Measurements from ENCODE around the gene MRPL54. TPM values are rescaled to one million over a fixed set of nuclear protein-coding genes. Genes with fewer than 3 reads are reported as not detected.

MRPL54 gene
- total RNA-seq, 1 experiment from 2014 or later: 74.4 TPM

GRCh38 chr19:3768748-3769099 lies 6.2 kb downstream of the MRPL54 start:
- no peak for DNase-seq (ENCODE audit: low spot score)

- no peak for DNase-seq (ENCODE audit: low spot score)
Measured at GRCh38 chr19:3769494-3769893, 7.0 kb downstream of the MRPL54 start.

GRCh38 chr19:3770136-3770999 lies 7.9 kb downstream of the MRPL54 start:
- DNase-seq (ENCODE audit: low spot score): no peak

GRCh38 chr19:3771000-3771905 lies 8.8 kb downstream of the MRPL54 start:
- DNase-seq (ENCODE audit: low spot score): no peak

GRCh38 chr19:3771906-3772455 lies 9.5 kb downstream of the MRPL54 start, which contains the start of gene RAX2:
Gene RAX2 (minus strand): TSS chr19:3772228. CDS start chr19:3771742, 486 bp downstream.
- no peak for DNase-seq (ENCODE audit: low spot score)

- DNase-seq (ENCODE audit: low spot score): no peak
Measured at GRCh38 chr19:3773814-3774515, 11.5 kb downstream of the MRPL54 start.

GRCh38 chr19:3774621-3775373 lies 12.3 kb downstream of the MRPL54 start:
- DNase-seq (ENCODE audit: low spot score): no peak

- DNase-seq (ENCODE audit: low spot score): no peak
Measured at GRCh38 chr19:3775374-3775711, 12.9 kb downstream of the MRPL54 start.

- no peak for DNase-seq (ENCODE audit: low spot score)
Measured at GRCh38 chr19:3775831-3776230, 13.3 kb downstream of the MRPL54 start.

GRCh38 chr19:3776479-3777040 lies 14.1 kb downstream of the MRPL54 start:
- no peak for DNase-seq (ENCODE audit: low spot score)

GRCh38 chr19:3778104-3778867 lies 15.8 kb downstream of the MRPL54 start:
- no peak for DNase-seq (ENCODE audit: low spot score)

- DNase-seq (ENCODE audit: low spot score): no peak
Measured at GRCh38 chr19:3778899-3779723, 16.6 kb downstream of the MRPL54 start.

- DNase-seq (ENCODE audit: low spot score): no peak
Measured at GRCh38 chr19:3780786-3781304, 18.4 kb downstream of the MRPL54 start.

- DNase-seq (ENCODE audit: low spot score): no peak
Measured at GRCh38 chr19:3781603-3782002, 19.1 kb downstream of the MRPL54 start.

- DNase-seq (ENCODE audit: low spot score): no peak
Measured at GRCh38 chr19:3782330-3782729, 19.8 kb downstream of the MRPL54 start.

- no peak for DNase-seq (ENCODE audit: low spot score)
Measured at GRCh38 chr19:3782903-3783302, 20.4 kb downstream of the MRPL54 start.

- no peak for DNase-seq (ENCODE audit: low spot score)
Measured at GRCh38 chr19:3783660-3784584, 21.4 kb downstream of the MRPL54 start.

Measured in A172 (cell line).